Measurements from ENCODE around the gene DPP9. TPM values are rescaled to one million over a fixed set of nuclear protein-coding genes. Genes with fewer than 3 reads are reported as not detected.

The DPP9 gene
- total and polyA plus RNA-seq, 2 of the 4 experiments (the other 2 are of a cell fraction) = 12.4 to 33.0 TPM

DNA sequence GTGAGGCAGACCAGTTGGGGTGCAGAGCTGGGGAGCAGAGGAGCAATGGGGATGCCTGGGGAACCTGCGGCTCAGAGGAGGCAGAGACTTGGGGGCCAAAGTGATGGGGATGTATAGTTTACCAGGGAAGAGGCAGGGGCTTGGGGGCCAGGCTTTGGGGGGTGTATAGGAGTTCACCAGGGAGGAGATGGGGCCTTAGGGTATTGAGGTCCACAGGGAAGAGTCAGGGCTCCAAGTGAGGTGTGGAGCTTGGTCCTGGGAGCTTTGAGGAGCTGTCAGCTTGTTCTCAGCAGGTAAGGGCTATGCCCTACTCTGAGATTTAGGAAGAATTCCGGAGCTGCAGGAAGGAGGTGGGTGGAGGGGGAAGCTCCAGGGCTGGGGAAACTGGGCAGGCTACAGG, 73.5 kb downstream of the DPP9 start:
- Histone ChIP-seq H4K20me1 (ENCODE audit: insufficient read depth, low read length) (peaks cover 4% of the 10 kb centered on the region; the same call in 1 of the 2 replicates), H3K9me3 (ENCODE audit: control insufficient read depth, insufficient read depth, low read length) (no peaks in the 10 kb centered on the region), H3K4me1 (ENCODE audit: control insufficient read depth, insufficient read depth, low read length) (no peaks in the 10 kb centered on the region), H2BK15ac (ENCODE audit: low read depth, low read length) (no peak overlapping the region), H4K5ac (ENCODE audit: low read depth, low read length) (no peak overlapping the region), H4K91ac (ENCODE audit: insufficient read depth, low read depth, low read length) (no peak overlapping the region), H3K4me2 (ENCODE audit: low read depth, low read length) (no peak overlapping the region), H2BK5ac (ENCODE audit: low read depth, low read length, poor library complexity, severe bottlenecking) (no peak overlapping the region), H2AK5ac (ENCODE audit: low read depth, low read length) (no peak overlapping the region), H3K14ac (replicated peaks; ENCODE audit: low read depth, low read length) (no peak overlapping the region), H3K4me3 (ENCODE audit: insufficient read depth, low read depth, low read length) (no peak overlapping the region), H2BK120ac (ENCODE audit: low read depth, low read length) (no peak overlapping the region), H2AK9ac (replicated peaks; ENCODE audit: low read depth, low read length, poor library complexity) (no peak overlapping the region), H3K36me3 (ENCODE audit: control insufficient read depth, insufficient read depth, low read length) (peaks cover 8% of the 10 kb centered on the region), H2AFZ (replicated peaks; ENCODE audit: low read length, poor library complexity) (no peak overlapping the region), H3K27me3 (ENCODE audit: control insufficient read depth, insufficient read depth, low read length) (no peaks in the 10 kb centered on the region), H3K4ac (ENCODE audit: low read depth, low read length) (no peak overlapping the region), H3K23ac (ENCODE audit: low read depth, low read length) (no peak overlapping the region), H3K79me1 (ENCODE audit: low read depth in 1 of 2, low read length in 2 of 2) (peaks cover 8 to 37% of the 10 kb centered on the region in 2 experiments), H3K56ac (ENCODE audit: extremely low read depth, insufficient read depth, low read length) (no peak overlapping the region), H2BK20ac (ENCODE audit: low read depth, low read length) (no peak overlapping the region), H3K27ac (ENCODE audit: insufficient read depth, low read length) (no peak overlapping the region), H4K8ac (ENCODE audit: low read depth in 2 of 2, low read length in 2 of 2) (no peak overlapping the region), H3K9ac (ENCODE audit: low read depth, low read length) (no peak overlapping the region), H3K18ac (ENCODE audit: low read depth, low read length) (no peak overlapping the region), H3K9me1 (ENCODE audit: insufficient read depth, low read length) (peaks cover 8% of the 10 kb centered on the region; the same call in 1 of the 2 replicates)
- no TSS peak for BruUV-seq (replicated peaks)
- intact Hi-C loops (cut with micrococcal nuclease) (no loop called here), in situ Hi-C loops (cut with MboI; ENCODE audit: low sequenced_read_pairs) (no loop called here), dilution Hi-C loops (cut with HindIII; ENCODE audit: low sequenced_read_pairs, unreplicated experiment) (no loop called here)
- TF ChIP-seq POLR2A (IDR thresholded peaks at IDR 0.05; ENCODE audit: low read depth, low read length) (no peak), NFE2L2 (IDR thresholded peaks at IDR 0.05; ENCODE audit: low read depth, low read length) (no peak), RFX5 (IDR thresholded peaks at IDR 0.05; ENCODE audit: low read depth, low read length) (no peak), RAD21 (IDR thresholded peaks at IDR 0.05; ENCODE audit: low read length) (no peak), FOS (IDR thresholded peaks at IDR 0.05; ENCODE audit: low read depth, low read length) (no peak), RCOR1 (IDR thresholded peaks at IDR 0.05; ENCODE audit: insufficient replicate concordance, low read length) (no peak), MAZ (IDR thresholded peaks at IDR 0.05; ENCODE audit: borderline replicate concordance, low read depth, low read length) (no peak), SMC3 (IDR thresholded peaks at IDR 0.05; ENCODE audit: low read depth, low read length) (no peak), BHLHE40 (IDR thresholded peaks at IDR 0.05; ENCODE audit: low read depth, low read length) (no peak), MXI1 (IDR thresholded peaks at IDR 0.05; ENCODE audit: borderline replicate concordance, low read depth, low read length) (no peak), MAFK (IDR thresholded peaks at IDR 0.05; ENCODE audit: low read depth, low read length) (no peak)
- CTCF ChIA-PET = no interaction called here
- DNase-seq (no peak), ATAC-seq (ENCODE audit: low read depth) (no peak)
- WGBS, 2 experiments (ENCODE audit: extremely low coverage in 2 of 2, insufficient read length in 1 of 2) = 100% methylated on average over 1 of the region's 2 CpGs; no CpG with 5 or more reads in 1 of the 2 experiments
- POLR2A ChIA-PET (ENCODE audit: unreplicated experiment) = no interaction called here

Measured in IMR-90 (cell line).